Caco-2 (cell line): ENCODE measurements around the gene LSM14A. TPM values are rescaled to one million over a fixed set of nuclear protein-coding genes. Genes with fewer than 3 reads are reported as not detected.
"Not testable (repeated sequence)": the region's sequence is repeated elsewhere in the genome, so short reads cannot be mapped to it uniquely, and the experiment has no call there.

Experiments
- BruUV-seq: library from RNA; stranded (reverse); fragments of 400-500 nt; replicated peaks from 2 replicates; lab custom pipeline; 2021; lab: Mats Ljungman, UMichigan
- CTCF ChIA-PET: fragments of 300-600 bp; sonication (Branson Sonifier 250); formaldehyde crosslinking; loops from one replicate; lab custom pipeline; 2022; ENCODE audit warnings: antibody characterized with exemption; lab: Charles Lee
- POLR2A ChIA-PET: fragments of 300-600 bp; sonication (Branson Sonifier 250); formaldehyde crosslinking; loops from one replicate; lab custom pipeline; 2022; ENCODE audit warnings: antibody characterized with exemption; lab: Charles Lee
- DNase-seq, 2 experiments: peaks; one replicate each; pipeline versions ENCODE4 v3.0.0 to v3.0.0-alpha.2; 2020 to 2022
- H3K27me3 ChIP-seq: replicated peaks from 2 replicates; pipeline ENCODE4 v1.6.0; 2011; ENCODE audit warnings: low read length; ENCODE audit not compliant: control insufficient read depth, insufficient read depth
- H3K36me3 ChIP-seq: 2 replicates; pipeline ENCODE4 v1.5.1; 2011; ENCODE audit warnings: low read length; ENCODE audit not compliant: control insufficient read depth, insufficient read depth
- H3K4me1 ChIP-seq: fragments of 250-450 bp; sonication (Bioruptor Pico); 2 replicates; pipeline ENCODE4 v1.5.1; 2020; ENCODE audit warnings: mild to moderate bottlenecking
- H3K4me3 ChIP-seq: 2 replicates; pipeline ENCODE4 v1.5.1; 2011; ENCODE audit warnings: low read depth, mild to moderate bottlenecking, control low read depth, low read length
- H3K9me3 ChIP-seq: fragments of 250-450 bp; sonication (Bioruptor Pico); 2 replicates; pipeline ENCODE4 v1.5.1; 2020; ENCODE audit warnings: mild to moderate bottlenecking, moderate library complexity
- H3K27ac Mint-ChIP-seq: one replicate; pipeline ENCODE4 v1.8.0; 2022; ENCODE audit warnings: mixed read lengths; ENCODE audit not compliant: unreplicated experiment
- H3K27me3 Mint-ChIP-seq: one replicate; pipeline ENCODE4 v1.8.0; 2022; ENCODE audit warnings: mixed read lengths; ENCODE audit not compliant: insufficient read depth, unreplicated experiment
- H3K36me3 Mint-ChIP-seq: one replicate; pipeline ENCODE4 v1.8.0; 2022; ENCODE audit warnings: mild to moderate bottlenecking, mixed read lengths; ENCODE audit not compliant: insufficient read depth, unreplicated experiment
- H3K4me1 Mint-ChIP-seq: one replicate; pipeline ENCODE4 v1.8.0; 2022; ENCODE audit warnings: low read depth, mixed read lengths; ENCODE audit not compliant: unreplicated experiment
- H3K4me3 Mint-ChIP-seq: one replicate; pipeline ENCODE4 v1.8.0; 2022; ENCODE audit warnings: mild to moderate bottlenecking, moderate library complexity, mixed read lengths; ENCODE audit not compliant: unreplicated experiment
- H3K9me3 Mint-ChIP-seq: one replicate; pipeline ENCODE4 v1.8.0; 2022; ENCODE audit warnings: mixed read lengths; ENCODE audit not compliant: unreplicated experiment
- intact Hi-C: fragments of 100-400 bp; cut with micrococcal nuclease; formaldehyde crosslinking; loops from one replicate; pipeline ENCODE4 v1.10.0; 2022; ENCODE audit not compliant: unreplicated experiment
- total RNA-seq: library from RNA; stranded (reverse); gene quantifications from 2 replicates; pipeline ENCODE4 v1.2.3, GENCODE V29; 2022
- TF ChIP-seq, protein P1 (sequence below), 2 experiments: fragments of 200-600 bp in 1 of 2; IDR thresholded peaks; 1 replicate in 1 of 2; 2 replicates in 1 of 2; pipeline versions ENCODE4 v1.5.1 to v1.8.0; 2011 to 2022; ENCODE audit warnings: antibody characterized with exemption in 1 of 2, control low read depth in 1 of 2, inconsistent platforms in 1 of 2, low read depth in 1 of 2, low read length in 1 of 2, mild to moderate bottlenecking in 1 of 2, moderate library complexity in 1 of 2; ENCODE audit not compliant: insufficient read depth in 1 of 2, severe bottlenecking in 1 of 2, unreplicated experiment in 1 of 2

The LSM14A gene
- total RNA-seq, 1 experiment from 2014 or later, result 233 TPM

DNA sequence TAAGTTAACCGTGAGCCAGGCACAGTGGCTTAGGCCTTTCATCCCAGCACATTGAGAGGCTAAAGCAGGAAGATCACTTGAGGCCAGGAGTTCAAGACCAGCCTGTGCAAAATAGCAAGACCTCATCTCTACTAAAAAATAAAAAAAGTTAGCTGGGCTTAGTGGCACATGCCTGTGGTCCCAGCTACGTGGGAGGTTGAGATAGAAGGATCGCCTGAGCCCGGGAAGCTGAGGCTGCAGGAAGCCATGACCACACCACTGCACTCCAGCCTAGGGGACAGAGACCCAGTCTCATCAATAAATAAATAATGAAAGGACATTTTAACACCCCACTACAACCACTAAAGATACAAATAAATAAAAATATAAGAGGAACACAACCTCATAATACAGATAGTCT is 21.6 kb downstream of the LSM14A start:
- no peaks in the 10 kb centered on the region for H3K27me3 Mint-ChIP-seq
- intact Hi-C loops, result no loop called here
- H3K9me3 Mint-ChIP-seq, result no peaks in the 10 kb centered on the region
- ChIA-PET POLR2A (no interaction called here), CTCF (no interaction called here)
- no peak overlapping the region for H3K4me3 Mint-ChIP-seq
- peaks cover 66% of the 10 kb centered on the region for H3K36me3 Mint-ChIP-seq
- H3K9me3 ChIP-seq, result no peaks in the 10 kb centered on the region
- H3K4me1 Mint-ChIP-seq, result peaks cover 19% of the 10 kb centered on the region
- H3K4me3 ChIP-seq, result no peak overlapping the region
- BruUV-seq, result no TSS peak
- TF ChIP-seq, protein P1, sequence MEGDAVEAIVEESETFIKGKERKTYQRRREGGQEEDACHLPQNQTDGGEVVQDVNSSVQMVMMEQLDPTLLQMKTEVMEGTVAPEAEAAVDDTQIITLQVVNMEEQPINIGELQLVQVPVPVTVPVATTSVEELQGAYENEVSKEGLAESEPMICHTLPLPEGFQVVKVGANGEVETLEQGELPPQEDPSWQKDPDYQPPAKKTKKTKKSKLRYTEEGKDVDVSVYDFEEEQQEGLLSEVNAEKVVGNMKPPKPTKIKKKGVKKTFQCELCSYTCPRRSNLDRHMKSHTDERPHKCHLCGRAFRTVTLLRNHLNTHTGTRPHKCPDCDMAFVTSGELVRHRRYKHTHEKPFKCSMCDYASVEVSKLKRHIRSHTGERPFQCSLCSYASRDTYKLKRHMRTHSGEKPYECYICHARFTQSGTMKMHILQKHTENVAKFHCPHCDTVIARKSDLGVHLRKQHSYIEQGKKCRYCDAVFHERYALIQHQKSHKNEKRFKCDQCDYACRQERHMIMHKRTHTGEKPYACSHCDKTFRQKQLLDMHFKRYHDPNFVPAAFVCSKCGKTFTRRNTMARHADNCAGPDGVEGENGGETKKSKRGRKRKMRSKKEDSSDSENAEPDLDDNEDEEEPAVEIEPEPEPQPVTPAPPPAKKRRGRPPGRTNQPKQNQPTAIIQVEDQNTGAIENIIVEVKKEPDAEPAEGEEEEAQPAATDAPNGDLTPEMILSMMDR (IDR thresholded peaks at IDR 0.05; ENCODE audit: insufficient read depth in 1 of 2, low read depth in 1 of 2, low read length in 1 of 2, severe bottlenecking in 1 of 2, unreplicated experiment in 1 of 2), result no peak
- H3K27ac Mint-ChIP-seq, result no peak overlapping the region
- DNase-seq, result no peak
- no peaks in the 10 kb centered on the region for H3K27me3 ChIP-seq
- peaks cover 8% of the 10 kb centered on the region; the same call in 1 of the 2 replicates for H3K4me1 ChIP-seq
- H3K36me3 ChIP-seq, result no peaks in the 10 kb centered on the region

DNA sequence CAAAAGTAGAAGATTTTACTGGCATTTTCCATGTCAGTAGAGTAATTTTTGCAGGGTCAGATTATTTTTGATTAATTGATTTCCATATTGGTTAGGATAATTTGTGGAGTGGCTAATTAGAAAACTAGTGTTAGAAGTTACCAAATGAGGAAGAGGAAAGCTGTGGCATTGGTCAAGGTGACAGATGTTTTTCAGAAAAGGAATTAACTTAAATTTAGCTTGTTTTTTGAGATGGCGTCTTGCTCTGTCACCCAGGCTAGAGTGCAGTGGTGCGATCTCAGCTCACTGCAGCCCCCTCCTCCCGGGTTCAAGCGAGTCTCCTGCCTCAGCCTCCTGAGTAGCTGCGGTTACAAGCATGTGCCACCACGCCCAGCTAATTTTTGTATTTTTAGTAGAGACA is 28.8 kb downstream of the LSM14A start:
- Mint-ChIP-seq H3K4me1 (no peaks in the 10 kb centered on the region), H3K36me3 (peaks cover 100% of the 10 kb centered on the region), H3K4me3 (no peak overlapping the region), H3K27ac (no peak overlapping the region), H3K9me3 (no peaks in the 10 kb centered on the region), H3K27me3 (no peaks in the 10 kb centered on the region)
- DNase-seq, result no peak
- Histone ChIP-seq H3K36me3 (no peaks in the 10 kb centered on the region; the same call in 1 of the 2 replicates), H3K4me3 (no peak overlapping the region), H3K9me3 (no peaks in the 10 kb centered on the region), H3K27me3 (no peaks in the 10 kb centered on the region), H3K4me1 (no peaks in the 10 kb centered on the region)
- BruUV-seq, result no TSS peak
- ChIA-PET CTCF (no interaction called here), POLR2A (no interaction called here)
- TF ChIP-seq, protein P1 (IDR thresholded peaks at IDR 0.05; ENCODE audit: insufficient read depth in 1 of 2, low read depth in 1 of 2, low read length in 1 of 2, severe bottlenecking in 1 of 2, unreplicated experiment in 1 of 2), result no peak
- intact Hi-C loops, result no loop called here

DNA sequence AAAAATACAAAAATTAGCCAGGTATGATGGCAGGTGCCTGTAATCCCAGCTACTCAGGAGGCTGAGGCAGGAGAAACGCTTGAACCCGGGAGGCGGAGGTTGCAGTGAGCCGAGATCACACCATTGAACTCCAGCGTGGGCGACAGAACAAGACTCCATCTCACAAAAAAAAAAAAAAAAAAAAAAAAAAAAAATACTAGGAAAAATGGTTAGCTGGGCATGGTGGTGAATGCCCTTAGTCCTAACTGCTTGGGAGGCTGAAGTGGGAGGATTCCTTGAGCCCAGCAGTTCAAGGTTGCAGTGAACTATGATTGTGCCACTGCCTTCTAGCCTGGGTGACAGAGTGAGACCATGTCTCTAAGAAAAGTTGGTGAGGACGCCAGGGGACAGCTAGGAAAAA is 33.0 kb downstream of the LSM14A start:
- H3K4me1 Mint-ChIP-seq, intact Hi-C loops, H3K27me3 Mint-ChIP-seq, H3K4me1 ChIP-seq, H3K27ac Mint-ChIP-seq, DNase-seq, H3K4me3 Mint-ChIP-seq, H3K4me3 ChIP-seq, H3K9me3 Mint-ChIP-seq, H3K27me3 ChIP-seq, H3K9me3 ChIP-seq, BruUV-seq, H3K36me3 ChIP-seq: not testable (repeated sequence)
- CTCF ChIA-PET, result interaction anchor here (0.6 to 0.8 kb wide), 2 partner anchors 32 to 53 kb away, joined by 3 to 4 read pairs; no protein-coding TSS in a partner anchor
- POLR2A ChIA-PET, result interaction anchor here (0.6 kb wide), 1 partner anchor 85 kb away, joined by 5 read pairs; no protein-coding TSS in a partner anchor
- peaks cover 88% of the 10 kb centered on the region for H3K36me3 Mint-ChIP-seq
